GM12878 (cell line): ENCODE data around the gene GRM7.

Source experiments
- POLR2A ChIP-seq: IDR thresholded peaks from 2 replicates; pipeline ENCODE4 v1.6.1; 2011; ENCODE audit warnings: low read depth, mild to moderate bottlenecking, low read length
- TCF7 ChIP-seq: IDR thresholded peaks from 2 replicates; pipeline ENCODE4 v1.6.1; 2014; ENCODE audit warnings: antibody characterized with exemption, borderline replicate concordance
- ZZZ3 ChIP-seq: IDR thresholded peaks from 2 replicates; pipeline ENCODE4 v1.6.1; 2011; ENCODE audit warnings: low read depth; ENCODE audit not compliant: control insufficient read depth, insufficient read length

DNA sequence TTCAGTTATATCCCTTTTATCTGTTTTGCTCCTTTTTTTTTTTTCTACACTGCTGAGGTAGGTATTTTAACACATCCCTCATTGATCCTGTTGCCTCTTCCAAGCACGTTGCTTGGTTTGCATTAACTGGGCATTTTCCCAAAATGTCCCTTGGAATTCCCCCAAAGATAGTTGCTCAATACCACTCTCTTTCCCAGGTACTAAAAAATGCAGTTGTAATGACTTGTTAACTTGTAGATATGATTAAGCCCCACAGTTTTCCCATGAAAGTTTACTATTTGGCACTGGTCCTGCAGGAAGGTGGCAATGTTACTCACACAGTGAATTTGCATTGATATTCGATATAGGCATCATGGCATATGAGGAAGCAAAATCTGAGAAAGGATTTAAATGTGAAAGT is 67.1 kb downstream of the GRM7 start:
- TF ChIP-seq TCF7 (no peak), ZZZ3 (no peak), POLR2A (no peak)
